ENCODE measurements around the gene HIVEP2.

DNA sequence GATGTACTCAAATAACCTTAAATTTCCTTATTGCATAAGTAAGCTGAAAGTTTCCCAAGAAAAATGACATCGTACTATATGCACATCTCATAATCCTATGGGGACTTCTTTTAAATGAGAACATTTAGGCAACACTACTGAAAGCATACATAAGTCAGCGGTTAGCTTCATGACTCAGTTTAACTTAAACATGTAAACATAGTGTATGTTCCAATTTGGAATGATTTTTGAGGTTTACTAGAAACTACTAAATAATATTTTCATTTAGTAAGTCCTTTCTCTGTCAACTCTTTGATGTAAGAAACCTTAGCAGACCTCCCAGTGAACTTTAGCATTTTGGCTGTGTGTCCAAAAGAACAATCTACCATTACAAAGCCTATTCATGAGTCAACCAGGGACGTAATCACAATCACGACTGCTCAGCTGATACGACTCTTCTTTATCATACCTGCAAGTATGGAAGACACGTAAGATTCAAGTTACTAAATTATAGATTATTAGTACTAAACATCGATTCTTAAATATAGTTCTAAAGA is 19.3 kb downstream of the HIVEP2 start:
- no peak for TF ChIP-seq POLR2A (IDR thresholded peaks at IDR 0.05; ENCODE audit: low read length)
- no peak for TF ChIP-seq GATA1 (IDR thresholded peaks at IDR 0.05; ENCODE audit: low read depth, low read length)

Data from erythroblast (primary cell).